Liver (tissue), 9 donors: ENCODE measurements around the gene KIF26B. TPM values are rescaled to one million over a fixed set of nuclear protein-coding genes. Genes with fewer than 3 reads are reported as not detected.
"Not testable (repeated sequence)": the region's sequence is repeated elsewhere in the genome, so short reads cannot be mapped to it uniquely, and the experiment has no call there.

Experiments
- DNase-seq: peaks from one replicate; pipeline ENCODE4 v3.0.0-alpha.2; 2017; ENCODE audit warnings: low spot score
- H3K27ac ChIP-seq, 2 donors: one replicate each; pipeline ENCODE4 v1.7.0; 2013; ENCODE audit warnings: inconsistent platforms in 2 of 2, low read length in 2 of 2, control low read depth in 1 of 2, low read depth in 1 of 2, mild to moderate bottlenecking in 1 of 2
- H3K27me3 ChIP-seq, 4 donors: one replicate each; pipeline versions ENCODE4 v1.6.1 to v1.7.0; 2013; ENCODE audit warnings: low read length in 3 of 4, inconsistent platforms in 1 of 4, mild to moderate bottlenecking in 1 of 4, moderate library complexity in 1 of 4; ENCODE audit not compliant: control insufficient read depth in 4 of 4, insufficient read depth in 4 of 4
- H3K36me3 ChIP-seq, 4 donors: one replicate each; pipeline versions ENCODE4 v1.6.1 to v1.7.0; 2013; ENCODE audit warnings: low read length in 3 of 4, mild to moderate bottlenecking in 3 of 4, low read depth in 1 of 4, moderate library complexity in 1 of 4; ENCODE audit not compliant: control insufficient read depth in 4 of 4, insufficient read depth in 3 of 4
- H3K4me1 ChIP-seq, 4 donors: one replicate each; pipeline versions ENCODE4 v1.6.1 to v1.7.0; 2013; ENCODE audit warnings: low read length in 3 of 4, mild to moderate bottlenecking in 3 of 4, moderate library complexity in 1 of 4; ENCODE audit not compliant: control insufficient read depth in 4 of 4, insufficient read depth in 4 of 4
- H3K4me3 ChIP-seq, 3 donors: one replicate each; pipeline versions ENCODE4 v1.6.1 to v1.7.0; 2013; ENCODE audit warnings: low read length in 3 of 3, control low read depth in 1 of 3, low read depth in 1 of 3, mild to moderate bottlenecking in 1 of 3
- H3K9ac ChIP-seq, 2 donors: one replicate each; pipeline ENCODE4 v1.7.0; 2013; ENCODE audit warnings: low read length in 2 of 2, mild to moderate bottlenecking in 2 of 2, moderate library complexity in 2 of 2, control low read depth in 1 of 2, low read depth in 1 of 2
- H3K9me3 ChIP-seq, 4 donors: one replicate each; pipeline versions ENCODE4 v1.6.1 to v1.7.0; 2013; ENCODE audit warnings: low read length in 3 of 4; ENCODE audit not compliant: control insufficient read depth in 4 of 4
- ATF3 ChIP-seq: IDR thresholded peaks from 2 replicates; pipeline ENCODE4 v1.6.1; 2016; ENCODE audit warnings: antibody characterized with exemption
- EGR1 ChIP-seq, 2 donors: IDR thresholded peaks; 2 replicates each; pipeline ENCODE4 v1.6.1; 2016 to 2018; ENCODE audit warnings: antibody characterized with exemption in 2 of 2, low read depth in 2 of 2
- GABPA ChIP-seq, 2 donors: IDR thresholded peaks in 1 of 2; conservative IDR thresholded peaks in 1 of 2; 2 replicates each; pipeline ENCODE4 v1.6.1; 2016; ENCODE audit warnings: antibody characterized with exemption in 2 of 2, mild to moderate bottlenecking in 1 of 2, moderate library complexity in 1 of 2
- HNF4A ChIP-seq, 2 donors: conservative IDR thresholded peaks; 2 replicates each; pipeline ENCODE4 v1.6.1; 2016; ENCODE audit warnings: antibody characterized with exemption in 2 of 2, mild to moderate bottlenecking in 2 of 2
- NR2F2 ChIP-seq: IDR thresholded peaks from 2 replicates; pipeline ENCODE4 v1.6.1; 2016; ENCODE audit warnings: antibody characterized with exemption
- RAD21 ChIP-seq, 2 donors: IDR thresholded peaks; 2 replicates each; pipeline ENCODE4 v1.6.1; 2016; ENCODE audit warnings: antibody characterized with exemption in 2 of 2, mild to moderate bottlenecking in 2 of 2
- RXRA ChIP-seq, 2 donors: IDR thresholded peaks; 2 replicates each; pipeline ENCODE4 v1.6.1; 2017 to 2018; ENCODE audit warnings: antibody characterized with exemption in 2 of 2, mild to moderate bottlenecking in 1 of 2
- SP1 ChIP-seq: IDR thresholded peaks from 2 replicates; pipeline ENCODE4 v1.6.1; 2018; ENCODE audit warnings: antibody characterized with exemption, mild to moderate bottlenecking
- TAF1 ChIP-seq: conservative IDR thresholded peaks from 2 replicates; pipeline ENCODE4 v1.6.1; 2016; ENCODE audit warnings: antibody characterized with exemption, mild to moderate bottlenecking
- WGBS: extraction: QIAGEN DNeasy Blood & Tissue Kit; methylation state at CpG from one replicate; pipeline ENCODE4 v1.1.7; 2013; 5-methylcytosine and 5-hydroxymethylcytosine counted together
- polyA plus RNA-seq, 2 donors: library from polyadenylated mRNA; stranded (reverse) in 1 of 2; unstranded in 1 of 2; fragments of 200-250 nt in 1 of 2; fragments of >200 nt in 1 of 2; fragmentation: Nextera tagmentation in 1 of 2; extraction: Ambion mirVana in 1 of 2; gene quantifications; one replicate each; pipeline versions ENCODE4 v1.2.1 to v1.2.3, GENCODE V29; 2013 to 2015
- total RNA-seq, 2 donors: library from RNA; depleted of rRNA; stranded (reverse); fragments of >200 nt; gene quantifications; one replicate each; pipeline ENCODE4 v1.2.3, GENCODE V29; 2014
- TF ChIP-seq, protein P1 (sequence below): IDR thresholded peaks from 2 replicates; pipeline ENCODE4 v1.6.1; 2016; ENCODE audit warnings: antibody characterized with exemption, mild to moderate bottlenecking
- donor health status: healthy.
- donor health status: healthy.
- donor health status: healthy.
- donor health status: healthy.
- donor health status: healthy.

The KIF26B gene
- total and polyA plus RNA-seq, 4 donors: 0.10 to 1.7 (median 0.34) TPM

- TF ChIP-seq, protein P1, sequence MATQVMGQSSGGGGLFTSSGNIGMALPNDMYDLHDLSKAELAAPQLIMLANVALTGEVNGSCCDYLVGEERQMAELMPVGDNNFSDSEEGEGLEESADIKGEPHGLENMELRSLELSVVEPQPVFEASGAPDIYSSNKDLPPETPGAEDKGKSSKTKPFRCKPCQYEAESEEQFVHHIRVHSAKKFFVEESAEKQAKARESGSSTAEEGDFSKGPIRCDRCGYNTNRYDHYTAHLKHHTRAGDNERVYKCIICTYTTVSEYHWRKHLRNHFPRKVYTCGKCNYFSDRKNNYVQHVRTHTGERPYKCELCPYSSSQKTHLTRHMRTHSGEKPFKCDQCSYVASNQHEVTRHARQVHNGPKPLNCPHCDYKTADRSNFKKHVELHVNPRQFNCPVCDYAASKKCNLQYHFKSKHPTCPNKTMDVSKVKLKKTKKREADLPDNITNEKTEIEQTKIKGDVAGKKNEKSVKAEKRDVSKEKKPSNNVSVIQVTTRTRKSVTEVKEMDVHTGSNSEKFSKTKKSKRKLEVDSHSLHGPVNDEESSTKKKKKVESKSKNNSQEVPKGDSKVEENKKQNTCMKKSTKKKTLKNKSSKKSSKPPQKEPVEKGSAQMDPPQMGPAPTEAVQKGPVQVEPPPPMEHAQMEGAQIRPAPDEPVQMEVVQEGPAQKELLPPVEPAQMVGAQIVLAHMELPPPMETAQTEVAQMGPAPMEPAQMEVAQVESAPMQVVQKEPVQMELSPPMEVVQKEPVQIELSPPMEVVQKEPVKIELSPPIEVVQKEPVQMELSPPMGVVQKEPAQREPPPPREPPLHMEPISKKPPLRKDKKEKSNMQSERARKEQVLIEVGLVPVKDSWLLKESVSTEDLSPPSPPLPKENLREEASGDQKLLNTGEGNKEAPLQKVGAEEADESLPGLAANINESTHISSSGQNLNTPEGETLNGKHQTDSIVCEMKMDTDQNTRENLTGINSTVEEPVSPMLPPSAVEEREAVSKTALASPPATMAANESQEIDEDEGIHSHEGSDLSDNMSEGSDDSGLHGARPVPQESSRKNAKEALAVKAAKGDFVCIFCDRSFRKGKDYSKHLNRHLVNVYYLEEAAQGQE: no peak
- TF ChIP-seq SP1: no peak
Observed at GRCh38 chr1:245704765-245705164, 550.0 kb downstream of the KIF26B start (continued).

DNA sequence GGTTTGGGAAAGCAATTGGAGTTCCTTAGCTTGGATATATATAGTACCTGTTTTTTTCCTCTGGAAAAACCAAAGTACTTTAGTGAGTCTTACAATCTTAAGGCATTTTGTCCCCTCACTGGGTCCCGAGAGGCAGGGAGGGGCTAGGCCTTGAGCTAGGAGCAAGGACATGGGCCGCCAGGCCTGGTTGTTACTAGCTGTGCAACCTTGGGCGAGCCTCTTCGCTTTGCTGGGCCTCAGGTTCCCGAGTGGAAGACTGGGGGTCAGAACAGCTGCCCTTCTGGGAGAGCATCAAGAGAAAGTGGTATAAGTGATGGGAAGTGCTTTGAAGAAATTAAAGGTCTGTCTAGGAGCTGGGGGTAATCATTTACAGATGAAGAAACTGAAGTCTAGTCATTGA is 553.2 kb downstream of the KIF26B start:
- DNase-seq: no peak
- no peaks in the 10 kb centered on the region for H3K9me3 ChIP-seq
- WGBS: 92% methylated on average over 5 of the region's 5 CpGs
- no peaks in the 10 kb centered on the region for H3K36me3 ChIP-seq
- H3K4me3 ChIP-seq: no peak overlapping the region
- no peak overlapping the region for H3K9ac ChIP-seq
- H3K4me1 ChIP-seq: no peaks in the 10 kb centered on the region
- no peak overlapping the region for H3K27ac ChIP-seq
- H3K27me3 ChIP-seq: no peaks in the 10 kb centered on the region
- TF ChIP-seq NR2F2: no peak
- TF ChIP-seq EGR1 (IDR thresholded peaks at IDR 0.05; ENCODE audit: low read depth in 2 of 2): no peak
- no peak for TF ChIP-seq RXRA (IDR thresholded peaks at IDR 0.05)
- TF ChIP-seq GABPA (IDR thresholded peaks at IDR 0.05 in 1 of 2, conservative IDR thresholded peaks at IDR 0.05 in 1 of 2): no peak

GRCh38 chr1:245710961-245711903 is 556.4 kb downstream of the KIF26B start:
- Histone ChIP-seq H3K36me3 (no peaks in the 10 kb centered on the region), H3K9ac (no peak overlapping the region), H3K27ac (no peak overlapping the region), H3K4me1 (no peaks in the 10 kb centered on the region), H3K27me3 (no peaks in the 10 kb centered on the region), H3K9me3 (no peaks in the 10 kb centered on the region), H3K4me3 (no peak overlapping the region)
- DNase-seq: no peak
- WGBS: 78% methylated on average over 30 of the region's 30 CpGs
- TF ChIP-seq HNF4A (conservative IDR thresholded peaks at IDR 0.05): no peak
- TF ChIP-seq, protein P1: no peak
- TF ChIP-seq ATF3: no peak
- no peak for TF ChIP-seq RAD21 (IDR thresholded peaks at IDR 0.05)
- TF ChIP-seq TAF1: no peak

- H3K4me3 ChIP-seq, H3K27ac ChIP-seq, H3K4me1 ChIP-seq, H3K9me3 ChIP-seq, H3K27me3 ChIP-seq, H3K9ac ChIP-seq, H3K36me3 ChIP-seq, DNase-seq: not testable (repeated sequence)
- WGBS: 86% methylated on average over 3 of the region's 3 CpGs
Observed at GRCh38 chr1:245714027-245714426, 559.2 kb downstream of the KIF26B start.
